NCI-H1694 treated with DMSO at 0.1 percent for 48 hours (cell line): ENCODE results near the gene ABHD16B.

ENCODE experiments used
- DNase-seq: peaks from one replicate; lab custom pipeline; 2025; lab: John Stamatoyannopoulos, UW

ABHD16B gene

DNA sequence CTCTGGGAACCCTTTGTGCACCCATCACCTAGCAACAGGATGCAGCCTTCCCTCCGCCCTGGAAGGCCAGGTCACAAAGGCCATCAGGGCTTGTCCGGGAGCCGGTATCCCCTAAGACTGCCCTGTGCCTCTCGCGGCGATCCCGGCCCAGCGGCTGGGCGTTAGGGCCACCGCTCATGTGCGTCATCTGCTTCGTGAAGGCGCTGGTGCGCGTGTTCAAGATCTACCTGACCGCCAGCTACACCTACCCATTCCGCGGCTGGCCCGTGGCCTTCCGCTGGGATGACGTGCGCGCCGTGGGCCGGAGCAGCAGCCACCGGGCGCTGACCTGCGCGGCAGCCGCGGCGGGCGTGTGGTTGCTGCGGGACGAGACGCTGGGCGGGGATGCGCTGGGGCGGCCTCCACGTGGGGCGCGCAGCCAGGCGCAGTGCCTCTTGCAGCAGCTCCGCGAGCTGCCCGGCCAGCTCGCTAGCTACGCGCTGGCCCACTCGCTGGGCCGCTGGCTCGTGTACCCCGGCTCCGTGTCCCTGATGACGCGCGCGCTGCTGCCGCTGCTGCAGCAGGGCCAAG, at the start of gene ABHD16B:
Gene ABHD16B (plus strand): TSS at position 134 of the 570 bp plus-strand sequence. CDS start 43 bp downstream, at position 177.
- no peak for DNase-seq

DNA sequence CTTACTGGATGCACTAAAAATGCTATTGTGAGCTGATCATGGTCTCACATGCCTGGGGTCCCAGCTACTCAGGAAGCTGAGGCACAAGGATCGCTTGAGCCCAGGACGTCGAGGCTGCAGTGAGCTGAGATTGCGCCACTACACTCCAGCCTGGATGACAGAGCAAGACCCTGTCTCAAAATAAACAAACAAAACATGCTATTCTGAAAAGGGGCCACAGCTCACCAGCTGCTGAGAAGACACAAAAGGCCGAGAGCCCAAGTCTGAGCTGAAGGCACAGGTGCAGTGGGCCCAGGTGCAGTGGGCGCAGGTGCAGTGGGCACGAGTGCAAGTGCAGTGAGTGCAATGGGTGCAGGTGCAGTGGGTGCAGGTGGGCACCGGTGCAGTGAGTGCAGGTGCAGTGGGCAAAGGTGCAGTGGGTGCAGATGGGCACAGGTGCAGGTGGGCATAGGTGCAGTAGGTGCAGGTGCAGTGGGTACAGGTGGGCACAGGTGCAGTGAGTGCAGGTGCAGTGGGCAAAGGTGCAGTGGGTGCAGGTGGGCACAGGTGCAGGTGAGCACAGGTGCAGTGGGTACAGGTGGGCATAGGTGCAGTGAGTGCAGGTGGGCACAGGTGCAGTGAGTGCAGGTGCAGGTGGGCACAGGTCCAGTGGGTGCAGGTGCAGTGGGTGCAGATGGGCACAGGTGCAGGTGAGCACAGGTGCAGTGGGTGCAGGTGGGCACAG, 46.2 kb upstream of the ABHD16B start:
- no peak for DNase-seq

DNA sequence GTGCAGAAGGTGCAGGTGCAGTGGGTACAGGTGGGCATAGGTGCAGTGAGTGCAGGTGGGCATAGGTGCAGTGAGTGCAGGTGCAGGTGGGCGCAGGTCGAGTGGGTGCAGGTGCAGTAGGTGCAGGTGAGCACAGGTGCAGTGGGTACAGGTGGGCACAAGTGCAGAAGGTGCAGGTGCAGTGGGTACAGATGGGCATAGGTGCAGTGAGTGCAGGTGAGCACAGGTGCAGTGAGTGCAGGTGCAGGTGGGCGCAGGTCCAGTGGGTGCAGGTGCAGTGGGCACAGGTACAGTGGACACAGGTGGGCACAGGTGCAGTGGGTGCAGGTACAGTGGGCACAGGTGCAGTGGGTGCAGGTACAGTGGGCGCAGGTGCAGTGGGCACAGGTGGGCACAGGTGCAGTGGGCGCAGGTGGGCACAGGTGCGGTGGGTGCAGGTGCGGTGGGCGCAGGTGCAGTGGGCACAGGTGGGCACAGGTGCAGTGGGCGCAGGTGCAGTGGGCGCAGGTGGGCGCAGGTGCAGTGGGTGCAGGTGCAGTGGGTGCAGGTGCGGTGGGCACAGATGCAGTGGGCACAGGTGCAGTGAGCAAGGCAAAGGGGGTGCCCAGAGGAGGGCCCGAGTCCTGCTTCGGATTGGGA, 45.6 kb upstream of the ABHD16B start:
- no peak for DNase-seq

DNA sequence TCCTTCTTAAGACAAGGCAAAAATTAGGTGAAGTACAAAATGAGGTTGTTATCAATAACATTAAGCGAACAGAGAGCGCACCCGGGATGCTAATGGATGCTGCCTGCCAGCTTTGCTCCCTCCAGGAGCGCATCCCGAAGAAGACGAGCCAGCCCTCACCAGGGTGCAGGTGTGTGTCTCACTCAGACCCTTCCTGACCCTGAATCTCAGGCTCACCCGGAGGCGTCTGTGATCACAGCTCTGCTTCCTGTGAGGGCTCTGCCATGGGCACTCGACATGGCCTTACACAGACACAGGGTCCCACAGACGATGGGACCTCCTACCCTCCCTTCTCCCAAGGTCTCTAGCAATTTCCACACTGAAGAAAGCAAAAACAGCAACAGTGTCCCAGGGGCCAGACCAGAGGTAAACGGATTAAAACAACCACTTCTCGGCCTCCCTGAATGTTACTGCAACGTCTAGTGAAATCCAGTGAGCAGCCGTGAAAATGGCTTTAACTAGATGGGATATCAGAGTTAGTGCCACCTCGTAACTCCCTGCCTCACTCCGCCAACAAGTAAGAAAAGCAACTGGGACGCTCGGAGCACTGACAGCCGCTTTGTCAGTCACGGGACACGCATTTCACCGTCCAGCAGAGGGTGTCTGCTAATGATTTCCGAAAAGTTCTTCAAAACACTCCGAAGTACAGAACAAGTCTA, 41.9 kb upstream of the ABHD16B start:
- no peak for DNase-seq

DNA sequence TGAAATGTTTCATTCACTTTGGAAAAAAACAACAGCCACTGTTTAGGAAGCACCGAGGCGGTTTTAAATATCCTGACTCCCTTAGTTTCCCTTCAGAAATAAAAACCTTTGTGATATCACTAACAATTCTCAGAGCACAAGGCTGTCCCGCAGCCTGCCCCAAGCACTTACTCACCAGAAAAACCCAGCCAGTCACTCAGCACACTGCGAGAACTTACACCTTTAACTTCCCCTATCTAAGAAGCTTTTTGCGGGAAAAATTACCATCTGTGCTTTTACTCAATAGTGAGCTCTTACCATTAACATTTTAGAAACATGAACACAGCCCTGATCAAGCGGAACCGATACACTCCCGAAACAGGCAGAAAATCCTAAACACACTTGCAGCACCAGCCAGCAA, 39.5 kb upstream of the ABHD16B start:
- DNase-seq, result no peak

DNA sequence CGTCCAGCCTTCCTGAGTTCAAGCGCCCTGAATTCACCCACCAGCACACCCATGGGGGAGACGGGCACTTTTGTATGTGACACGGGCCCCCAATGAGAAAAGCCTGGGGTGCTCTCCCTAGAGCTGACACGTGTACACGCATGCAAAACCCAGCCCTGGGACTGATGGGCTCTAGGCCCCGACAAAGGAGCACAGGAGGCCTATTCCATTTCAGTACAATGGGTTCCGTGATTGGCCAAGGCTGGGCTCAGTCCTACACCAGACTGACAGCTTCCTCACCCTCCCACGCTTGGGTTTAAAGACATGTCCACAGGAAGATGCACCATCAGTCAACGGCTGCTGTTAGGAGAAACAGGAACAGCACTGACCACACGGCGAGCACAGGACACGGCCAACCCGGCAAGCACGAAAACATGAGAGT, 39.0 kb upstream of the ABHD16B start:
- no peak for DNase-seq

DNA sequence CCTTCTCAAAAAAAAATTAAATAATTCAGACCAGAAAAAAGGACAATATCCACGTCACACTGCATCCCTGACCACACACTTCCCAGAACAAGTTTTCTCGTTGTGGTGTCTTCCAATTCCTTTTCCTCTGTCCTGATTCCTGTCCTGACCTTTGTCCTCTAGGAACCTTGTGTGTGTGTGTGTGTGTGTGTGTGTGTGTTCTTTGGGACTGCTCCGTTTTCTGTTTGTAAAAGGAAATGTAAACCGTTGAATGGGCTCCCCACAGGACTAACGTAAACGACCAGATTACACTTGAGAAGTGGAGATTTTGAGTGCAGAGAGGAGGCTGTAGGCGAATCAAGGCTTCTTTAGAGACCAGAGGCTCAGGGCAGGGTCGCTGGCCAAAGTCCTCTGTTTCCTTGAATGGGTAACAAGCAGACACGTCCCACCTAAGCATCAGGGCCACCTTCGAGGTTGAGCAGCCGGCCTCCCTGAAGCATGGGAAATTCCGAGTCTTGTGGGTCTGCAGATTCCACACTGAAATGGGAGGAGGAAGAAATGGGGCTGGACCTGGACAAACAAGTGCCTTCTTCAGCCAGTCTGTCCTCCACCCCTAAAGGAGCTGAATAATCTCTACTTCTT, 37.5 kb upstream of the ABHD16B start:
- no peak for DNase-seq

DNA sequence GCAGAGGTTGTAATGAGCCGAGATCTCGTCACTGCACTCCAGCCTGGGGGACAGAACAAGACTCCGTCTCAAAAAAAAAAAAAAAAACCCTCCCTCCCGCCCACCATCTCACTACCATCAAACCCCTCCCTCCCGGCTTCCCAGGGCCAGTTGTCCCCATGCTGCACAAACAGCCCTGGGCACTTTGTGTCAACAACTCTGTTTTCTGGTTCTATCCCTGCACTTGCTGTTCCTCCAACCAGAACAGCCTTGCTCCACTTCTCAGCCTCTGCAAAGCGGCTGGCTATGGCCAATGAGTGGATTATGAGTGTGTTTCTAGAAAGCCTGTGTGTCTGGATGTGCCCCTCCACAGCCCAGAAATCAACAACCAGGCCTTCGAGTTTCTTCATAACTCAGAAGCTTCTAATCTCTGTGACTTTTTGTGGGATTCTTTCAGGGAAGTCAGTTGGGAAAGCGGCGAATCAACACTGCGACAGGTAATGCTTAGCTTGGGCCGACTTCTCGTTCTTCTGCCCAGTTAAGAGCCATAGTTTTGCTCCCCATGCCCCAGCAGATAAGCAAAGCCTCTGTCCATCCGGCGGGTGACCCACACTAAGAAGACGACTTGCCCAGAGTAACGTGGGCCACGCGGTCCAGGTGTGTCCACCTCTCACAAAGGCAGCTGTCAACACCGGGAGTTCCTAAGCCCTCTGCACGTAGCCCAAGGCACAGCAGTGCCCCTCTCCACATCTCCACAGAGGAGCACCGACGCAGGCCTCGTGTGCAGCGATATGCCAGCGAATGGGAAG, 35.8 kb upstream of the ABHD16B start:
- no peak for DNase-seq

DNA sequence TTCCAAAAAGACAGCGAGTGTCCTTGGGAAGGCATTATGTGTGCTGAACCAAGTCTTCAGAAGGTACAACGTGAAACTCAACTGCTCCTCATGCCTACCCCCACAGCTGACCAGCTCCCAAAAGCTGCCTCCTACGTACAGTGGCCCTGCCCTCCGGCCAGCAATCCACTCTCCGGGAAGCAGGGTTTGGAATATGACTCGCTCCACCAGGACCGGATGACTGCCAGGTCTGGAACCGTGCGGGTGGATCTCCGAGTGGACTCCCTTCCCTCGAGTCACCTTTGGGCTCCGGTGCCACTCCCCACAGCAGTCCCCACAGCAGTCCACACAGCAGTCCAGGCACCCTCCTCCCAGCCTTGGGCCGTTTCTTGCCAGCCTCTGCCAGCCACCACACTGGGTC, 34.5 kb upstream of the ABHD16B start:
- DNase-seq, result no peak

DNA sequence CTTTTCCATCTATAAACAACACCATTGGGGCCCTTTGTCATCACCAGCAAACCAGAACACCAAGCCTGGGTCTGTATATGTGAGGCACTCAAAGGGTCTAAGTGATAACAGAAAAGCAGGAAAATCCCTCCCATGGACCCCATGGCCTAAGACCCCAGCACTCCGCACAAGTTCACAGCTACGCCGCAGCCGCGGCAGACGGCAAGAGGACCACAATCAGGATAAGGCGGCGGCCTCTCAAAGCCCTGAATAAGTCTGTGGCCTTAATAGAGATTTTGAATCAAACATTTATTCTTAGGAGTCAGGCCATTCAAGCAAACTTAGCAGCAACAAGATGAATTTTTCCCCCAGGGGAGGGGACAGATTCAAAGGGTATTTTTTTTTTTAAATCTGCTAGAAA, 33.2 kb upstream of the ABHD16B start:
- no peak for DNase-seq

DNA sequence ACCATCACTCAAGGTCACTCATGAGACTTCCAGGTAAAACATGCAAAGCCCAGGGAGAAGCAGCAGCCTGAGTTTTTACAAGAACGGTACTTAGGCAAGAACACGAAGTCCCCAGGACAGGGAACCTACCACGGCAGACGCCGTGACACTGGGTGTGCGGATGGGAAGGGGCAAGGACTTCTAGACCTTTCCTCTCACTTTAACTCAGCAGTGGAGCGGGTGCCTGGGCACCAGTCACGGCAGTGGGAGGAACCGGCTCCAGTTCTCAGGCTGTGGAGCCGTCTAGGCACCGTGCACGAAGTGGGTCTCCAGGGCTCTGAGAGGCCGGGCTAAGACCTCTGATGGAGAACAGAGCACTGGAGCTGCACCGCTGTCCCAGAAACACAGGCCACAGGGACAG, 32.8 kb upstream of the ABHD16B start:
- no peak for DNase-seq

DNA sequence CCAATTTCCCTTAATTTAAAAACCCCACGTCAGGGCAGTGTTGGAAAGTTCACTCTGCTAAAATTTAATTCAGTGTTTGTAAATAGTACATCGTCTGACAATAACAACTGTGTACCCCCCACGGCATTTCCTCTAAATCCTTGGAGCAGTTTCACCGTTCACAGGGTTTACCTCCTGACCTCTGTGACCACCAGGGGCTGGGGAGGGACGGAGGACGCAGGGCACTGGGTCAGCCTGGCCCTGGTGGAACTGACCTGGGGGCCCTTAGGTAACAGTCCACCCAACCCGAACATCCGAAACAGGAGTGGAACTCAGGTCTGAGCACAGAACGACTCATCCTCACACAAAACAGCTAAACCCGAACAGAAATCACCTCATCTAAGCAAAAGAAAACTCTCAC, 32.3 kb upstream of the ABHD16B start:
- DNase-seq, result no peak

DNA sequence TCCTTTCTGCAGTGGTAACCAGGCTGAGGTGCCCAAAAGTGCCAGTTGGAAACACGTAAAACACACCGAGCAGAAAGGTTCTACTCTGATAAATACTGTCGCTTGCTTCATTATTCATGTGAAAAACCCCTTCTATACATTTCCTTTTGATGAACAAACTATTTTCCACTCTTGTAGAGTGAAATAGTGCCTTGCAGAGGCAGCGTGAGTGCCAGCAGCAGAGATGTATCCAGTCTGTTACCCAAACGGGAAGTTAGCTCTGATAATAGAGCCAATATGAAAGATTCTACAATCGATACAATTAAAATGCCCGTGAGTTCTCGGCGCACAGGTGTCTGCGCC, 31.7 kb upstream of the ABHD16B start:
- no peak for DNase-seq

DNA sequence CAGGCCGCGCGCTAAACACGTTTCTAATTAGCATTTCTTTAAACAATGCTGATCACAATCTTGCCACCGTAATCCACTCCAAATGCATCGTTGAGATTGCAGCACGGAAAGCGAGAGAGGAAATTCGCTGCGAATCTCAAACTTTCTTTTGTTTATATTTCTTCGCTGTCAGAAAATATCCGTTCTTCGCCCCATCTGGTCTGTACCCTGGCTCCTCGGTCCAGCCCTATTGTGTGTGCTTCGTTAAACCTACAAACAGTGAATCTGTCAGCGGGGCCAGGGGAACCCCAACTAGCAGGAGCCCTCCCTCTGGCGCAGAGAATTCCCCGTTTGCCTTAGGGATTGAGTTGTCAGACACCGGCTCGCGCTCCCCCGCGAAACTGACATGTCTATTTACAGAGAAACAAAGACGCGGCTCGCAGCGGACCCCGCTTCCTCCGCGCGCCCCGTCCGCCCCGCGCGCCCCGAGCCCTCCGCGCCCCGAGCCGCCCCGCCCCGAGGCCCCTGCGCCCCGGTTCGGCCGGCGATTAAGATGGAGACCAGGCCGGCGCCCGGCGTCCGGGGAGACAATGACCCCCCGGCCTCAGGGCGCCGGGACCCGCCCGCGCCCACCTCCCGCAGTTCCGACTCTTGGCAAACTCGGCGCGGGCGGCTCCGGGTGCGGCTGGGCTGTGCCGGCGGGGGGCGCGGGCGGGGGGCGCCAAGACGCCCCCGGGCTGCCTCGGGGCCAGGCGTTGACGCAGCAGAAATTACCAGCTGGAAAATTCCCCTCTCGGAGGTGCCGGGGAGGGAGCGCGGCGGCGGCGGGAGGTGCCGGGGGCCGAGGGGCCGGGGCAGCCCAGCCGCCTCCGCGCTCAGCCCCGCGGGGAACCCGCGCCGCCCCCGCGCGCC, 31.1 kb upstream of the ABHD16B start:
- no peak for DNase-seq

DNA sequence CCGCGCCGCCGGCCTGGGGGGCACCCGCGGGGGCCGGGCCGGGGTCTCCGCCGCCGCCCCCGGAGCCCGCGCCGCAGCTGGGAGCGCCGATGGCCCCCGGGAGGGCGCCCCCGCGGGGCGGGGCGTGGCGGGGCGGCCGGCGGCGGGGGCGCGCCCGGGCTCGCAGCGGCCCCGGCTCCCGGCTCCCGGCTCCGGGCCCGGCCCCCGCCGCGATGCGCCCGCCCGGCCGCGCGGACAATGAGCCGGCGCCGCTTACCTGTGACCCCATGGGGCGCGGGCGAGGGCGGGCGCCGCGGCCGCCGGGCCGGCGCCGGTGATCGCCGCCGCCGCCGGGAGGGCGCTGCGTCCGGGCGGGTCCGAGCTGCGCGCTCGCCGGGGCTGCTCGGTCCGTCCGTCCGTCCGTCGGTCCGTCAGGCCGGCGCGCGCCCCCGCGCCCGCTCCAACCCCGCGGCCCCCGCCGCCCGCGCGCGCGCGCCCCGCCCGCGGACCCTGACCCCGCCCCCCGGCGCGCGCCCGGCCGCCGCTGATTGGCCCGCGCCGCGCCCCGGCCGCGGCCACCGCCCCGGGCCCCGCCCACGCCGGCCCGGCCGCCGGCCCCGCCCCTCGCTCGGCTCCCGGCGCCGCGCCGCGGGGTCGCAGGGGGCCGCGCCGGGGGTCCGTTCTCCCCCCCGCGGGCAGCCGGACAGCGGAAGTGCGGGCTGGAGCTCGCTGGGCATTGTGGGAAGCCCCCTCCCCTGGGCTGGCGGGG, 30.3 kb upstream of the ABHD16B start, which contains the start of gene ZBTB46:
Gene ZBTB46 (minus strand): TSS at position 424 of the 748 bp plus-strand sequence. CDS start 40,507 bp downstream, outside the sequence.
- no peak for DNase-seq

DNA sequence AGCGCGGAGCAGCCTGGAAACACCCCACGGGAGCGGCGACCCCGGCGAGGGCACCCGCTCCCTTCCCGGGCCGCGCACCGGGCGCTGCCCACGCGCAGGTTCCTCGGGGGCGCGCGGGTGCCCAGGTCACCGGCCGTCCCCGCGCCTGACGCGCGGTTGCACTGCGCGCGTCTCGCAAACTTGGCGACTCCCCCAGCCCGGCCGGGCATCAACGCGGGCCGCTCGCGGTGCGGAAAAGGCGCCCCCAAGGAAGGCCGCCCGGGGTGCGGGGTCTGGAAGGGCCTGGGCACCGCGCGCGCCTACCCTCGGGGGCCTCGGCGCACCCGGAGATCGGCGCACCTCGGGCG, 29.7 kb upstream of the ABHD16B start:
- no peak for DNase-seq

DNA sequence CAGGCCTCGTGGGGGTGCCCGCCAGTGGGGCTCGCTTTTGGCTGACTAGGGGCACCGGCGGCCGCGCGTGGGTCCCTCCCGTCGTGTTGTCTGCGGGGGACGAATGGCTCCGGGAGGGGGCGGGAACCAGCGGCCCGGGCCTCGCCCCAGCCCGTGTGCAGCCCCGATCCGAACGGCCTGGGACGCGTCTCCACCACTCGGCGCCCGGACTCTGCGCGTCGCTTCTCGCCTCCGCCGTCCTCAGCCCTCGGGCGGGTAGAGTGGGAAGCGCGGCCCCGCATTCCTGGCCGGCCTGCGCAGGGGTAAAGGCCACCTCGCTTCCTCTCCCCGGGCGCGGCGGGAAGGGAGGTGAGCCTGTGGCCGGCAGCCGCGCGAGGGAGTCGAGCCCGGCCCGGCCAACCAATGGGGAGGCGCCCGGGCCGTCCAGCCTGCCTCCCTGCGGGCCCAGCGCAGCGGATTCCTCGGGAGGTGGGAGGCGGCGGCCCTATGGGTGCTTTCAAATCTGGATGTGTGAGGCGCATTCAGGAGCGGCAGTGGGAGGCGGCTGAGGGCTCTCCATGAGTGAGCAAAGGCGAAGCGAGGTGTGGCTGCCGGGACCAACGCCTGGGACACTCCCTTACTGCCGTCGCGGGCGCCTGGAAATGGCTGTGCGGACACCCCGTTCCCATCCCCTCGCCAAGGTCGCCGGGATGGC, 29.2 kb upstream of the ABHD16B start:
- DNase-seq, result no peak

DNA sequence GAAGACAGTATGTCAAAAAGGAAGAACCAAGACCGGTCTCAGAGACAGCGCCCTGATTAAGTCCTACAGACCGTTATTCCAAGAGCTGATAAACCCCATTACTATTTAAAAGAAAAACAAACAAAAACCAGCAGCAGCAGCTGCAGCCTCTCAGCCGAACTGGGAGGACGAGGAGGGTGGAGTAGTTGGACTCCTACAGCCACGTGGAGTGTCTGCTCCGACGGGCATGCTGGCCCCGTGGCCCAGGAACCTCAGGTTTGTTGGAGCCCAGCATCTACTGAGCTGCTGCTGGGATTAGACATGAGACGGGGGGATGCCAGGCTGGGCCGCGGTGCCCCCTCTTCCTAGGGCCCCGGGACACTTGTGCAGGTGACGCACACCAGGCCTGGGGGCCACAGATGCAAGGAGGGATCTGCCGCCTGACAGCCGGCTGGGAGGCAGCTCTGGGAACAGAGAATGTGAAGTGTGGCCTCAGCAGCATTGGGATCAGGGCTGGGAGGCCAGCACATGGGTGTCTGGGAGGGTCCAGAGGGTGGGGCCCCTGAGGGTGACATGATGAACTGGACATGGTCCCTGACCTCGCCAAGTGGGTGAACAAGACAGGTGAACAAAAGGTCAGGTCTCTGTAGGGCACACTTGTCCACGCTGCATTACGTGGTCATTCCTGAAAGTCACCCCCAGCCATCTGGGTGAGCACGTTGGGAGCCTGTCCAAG, 27.4 kb upstream of the ABHD16B start:
- no peak for DNase-seq

DNA sequence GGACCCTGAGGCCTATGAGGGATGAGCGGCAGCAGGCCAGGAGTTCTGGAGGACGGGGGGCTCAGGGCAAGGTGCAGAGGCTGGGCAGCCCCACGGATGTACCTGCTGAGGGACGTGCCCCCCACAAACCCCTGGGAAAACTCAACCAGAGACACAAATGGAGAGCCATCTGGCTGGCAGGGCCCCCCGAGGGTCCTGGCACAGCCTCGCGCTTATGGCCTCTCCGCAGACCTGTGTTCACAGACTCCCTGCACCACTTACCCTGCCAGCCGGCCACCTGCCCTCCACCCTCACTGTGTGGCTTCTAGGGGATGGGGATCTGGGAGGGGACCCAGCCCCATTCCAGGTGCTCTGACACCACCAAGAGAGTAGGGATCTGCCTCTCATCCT, 26.8 kb upstream of the ABHD16B start:
- DNase-seq, result no peak
